Stimulated activated CD8-positive, alpha-beta memory T cell treated with anti-CD3 and anti-CD28 coated beads, Interleukin-7, amount 100 ng/mL, for 4 hours (primary cell): ENCODE measurements around the gene AURKAIP1.

ENCODE experiments used
- DNase-seq, 2 donors: peaks; one replicate each; pipeline ENCODE4 v3.0.0-alpha.2; 2020; ENCODE audit warnings: low read depth in 2 of 2

The AURKAIP1 gene

DNA sequence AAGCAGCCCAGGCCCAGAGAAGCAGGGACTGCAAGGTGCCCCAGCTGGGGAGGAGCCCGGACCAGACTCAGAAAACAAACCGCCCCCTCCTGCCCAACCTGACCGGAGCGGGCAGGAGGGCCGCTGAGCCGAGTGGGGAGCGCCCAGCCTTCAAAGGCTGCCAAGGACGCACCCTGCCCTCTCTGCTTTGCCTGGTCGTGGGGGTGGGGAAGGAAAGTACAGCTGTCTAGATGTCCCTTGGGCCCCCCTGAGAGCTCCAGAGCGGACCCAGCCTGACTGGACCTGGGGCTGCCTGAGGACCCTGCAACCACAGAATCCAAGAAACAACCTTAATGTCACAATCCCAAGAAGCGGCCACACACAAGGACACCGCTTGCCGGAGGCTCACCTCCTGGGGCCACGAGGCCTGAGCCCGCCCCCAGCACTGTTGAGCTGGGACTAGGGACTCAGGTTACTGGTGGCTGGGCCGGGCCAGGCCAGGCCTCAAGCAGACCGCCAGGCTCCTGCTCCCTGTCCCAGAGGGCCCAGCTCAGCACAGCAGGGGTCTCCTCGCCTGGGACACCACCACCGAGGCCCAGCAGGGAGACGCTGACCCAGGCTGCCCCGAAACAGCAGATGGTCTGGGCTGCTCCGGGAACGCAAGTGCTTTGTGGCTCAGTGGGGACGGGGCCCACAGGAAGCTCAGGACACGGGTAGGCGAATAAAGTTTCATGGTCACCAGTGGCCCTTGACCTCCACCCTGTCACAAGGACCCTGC lies 27.2 kb downstream of the AURKAIP1 start:
- no peak for DNase-seq

GRCh38 chr1:1347026-1347595 lies 27.9 kb downstream of the AURKAIP1 start:
- no peak for DNase-seq

DNA sequence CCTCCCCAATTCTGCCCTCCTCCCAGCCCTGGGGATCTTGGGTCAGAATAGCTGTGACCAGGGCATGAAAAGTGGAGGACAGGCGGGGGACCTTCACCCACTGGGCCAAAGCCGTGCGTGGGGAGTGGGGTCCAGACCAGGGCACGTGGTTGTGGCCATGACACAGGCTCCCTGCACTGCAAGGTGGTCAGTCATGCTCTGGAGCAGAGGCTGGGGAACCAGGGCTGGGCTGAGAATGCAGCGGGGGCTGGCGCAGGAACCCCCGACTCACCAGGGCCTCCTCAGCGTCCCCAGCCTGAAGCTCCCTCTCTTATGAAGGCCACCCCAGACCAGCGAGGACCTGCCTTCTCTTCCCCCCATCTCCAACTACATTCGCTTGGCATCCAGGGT lies 28.5 kb downstream of the AURKAIP1 start:
- no peak for DNase-seq

DNA sequence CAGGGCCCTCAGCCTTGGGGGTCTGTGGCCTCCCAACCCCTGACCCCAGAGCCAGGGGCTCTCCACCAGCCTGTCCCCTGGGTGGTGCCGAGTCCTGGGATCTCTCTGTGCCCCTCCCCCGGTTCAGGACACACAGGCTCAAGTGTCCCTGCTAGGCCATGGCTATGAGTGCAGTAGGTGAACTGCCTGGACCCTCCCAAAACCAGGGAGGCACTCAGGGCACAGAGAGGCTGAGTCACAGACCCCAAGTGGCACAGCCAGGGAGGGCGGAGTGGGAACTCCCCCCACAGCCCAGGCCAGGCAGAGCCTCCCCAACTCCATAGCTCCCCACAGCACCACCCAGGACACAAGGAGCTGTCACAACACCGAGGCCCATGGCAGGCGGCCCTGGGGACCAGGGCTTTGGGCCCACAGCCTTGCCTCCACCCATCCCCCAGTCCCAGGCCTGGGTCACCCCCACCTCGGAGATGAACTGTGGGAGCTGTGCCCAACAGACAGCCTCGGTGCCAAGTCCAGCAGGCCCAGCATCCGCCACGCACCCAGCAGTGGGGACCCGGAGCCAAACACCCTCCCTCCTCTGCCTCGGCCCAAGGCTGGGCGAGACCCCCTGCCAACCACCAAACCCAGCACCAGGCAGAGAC lies 29.0 kb downstream of the AURKAIP1 start:
- DNase-seq = no peak

- DNase-seq = no peak
These were observed 29.6 kb downstream of the AURKAIP1 start for GRCh38 chr1:1345384-1345783.

DNA sequence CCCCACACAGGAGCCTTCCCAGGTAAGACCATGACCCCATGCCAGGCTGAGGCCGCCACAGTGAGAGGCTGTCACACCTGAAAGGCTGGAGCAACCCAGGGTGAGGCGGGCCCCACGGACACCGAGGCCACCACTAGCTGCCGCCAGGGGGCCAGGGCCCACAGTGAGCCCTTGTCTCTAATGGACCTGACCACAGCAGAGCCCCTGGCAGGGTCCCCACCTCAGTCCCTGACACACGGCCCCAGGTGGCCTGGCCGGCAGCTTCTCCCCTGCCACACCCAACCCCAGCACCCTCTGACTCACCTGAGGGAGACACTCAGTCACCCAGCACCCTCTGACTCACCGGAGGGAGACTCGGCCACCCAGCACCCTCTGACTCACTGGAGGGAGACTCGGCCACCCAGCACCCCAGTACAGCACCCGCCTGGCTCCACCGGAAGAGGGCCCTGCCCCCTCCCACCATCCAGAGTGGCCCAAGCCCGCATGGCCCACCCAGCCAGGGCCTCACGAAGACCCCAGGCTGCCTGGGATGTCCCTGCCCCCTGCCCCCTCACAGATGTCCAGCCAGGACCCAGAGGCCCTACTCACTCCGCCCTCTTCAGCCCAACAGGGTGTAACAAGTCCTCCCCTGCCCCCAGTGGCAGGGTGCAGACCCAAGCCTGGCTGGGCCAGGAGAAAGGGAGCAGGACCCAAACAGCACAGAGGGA lies 30.2 kb downstream of the AURKAIP1 start:
- peak; percentile 23 to 57 for DNase-seq

DNA sequence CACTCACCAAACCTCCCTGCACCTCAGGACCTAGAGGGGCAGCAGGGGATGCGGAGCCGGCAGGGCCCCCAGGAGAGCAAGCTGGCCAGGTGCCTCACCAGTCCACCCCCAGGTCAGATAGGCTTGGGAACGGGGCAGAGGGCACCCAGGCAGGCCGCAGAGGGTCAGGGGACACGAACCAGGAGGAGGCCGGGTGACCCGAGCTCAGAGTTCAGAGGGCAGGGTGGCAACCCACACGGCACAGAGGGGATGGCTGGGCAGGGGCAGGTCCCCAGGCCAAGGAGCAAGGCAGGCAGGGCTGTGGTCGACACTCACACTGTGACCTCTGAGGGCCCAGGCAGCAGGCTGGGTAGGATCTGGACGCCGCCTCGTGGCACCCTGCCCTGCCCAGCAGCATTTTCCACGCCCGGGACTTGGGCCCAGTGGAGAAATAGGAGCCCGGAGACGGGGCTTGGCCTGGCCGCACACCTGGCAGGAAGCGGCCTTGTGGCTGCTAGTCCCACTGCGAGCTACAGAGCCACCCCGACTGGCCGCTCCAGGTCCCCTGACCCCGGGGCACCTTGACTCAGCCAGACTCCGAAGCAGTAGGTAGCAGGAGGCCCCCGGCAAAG lies 31.1 kb downstream of the AURKAIP1 start:
- DNase-seq = no peak

DNA sequence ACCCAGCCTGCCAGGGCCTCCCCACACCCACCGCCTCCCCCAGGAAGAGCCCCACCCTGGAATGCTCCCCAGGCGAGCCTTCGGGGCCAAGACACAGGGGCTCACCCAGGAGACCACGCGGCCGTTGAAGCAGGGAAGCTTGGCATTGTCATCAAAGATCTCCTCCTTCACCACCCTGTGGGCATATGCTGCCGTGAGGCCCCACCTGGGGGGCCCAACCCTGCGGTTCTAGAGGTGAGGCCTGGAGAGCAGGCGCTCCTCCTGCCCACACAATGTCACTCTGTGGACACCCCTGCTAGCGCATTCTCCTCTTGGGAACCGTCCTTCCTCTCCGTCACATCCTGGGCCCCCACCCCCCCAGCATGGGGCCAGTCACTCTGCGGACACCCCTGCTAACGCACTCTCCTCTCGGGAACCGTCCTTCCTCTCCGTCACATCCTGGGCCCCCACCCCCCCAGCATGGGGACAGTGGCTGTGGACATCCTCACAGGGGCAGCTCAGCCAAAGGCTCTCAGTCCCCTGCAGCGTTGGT lies 32.4 kb downstream of the AURKAIP1 start:
- no peak for DNase-seq

GRCh38 chr1:1342061-1342562 lies 32.9 kb downstream of the AURKAIP1 start:
- no peak for DNase-seq

DNA sequence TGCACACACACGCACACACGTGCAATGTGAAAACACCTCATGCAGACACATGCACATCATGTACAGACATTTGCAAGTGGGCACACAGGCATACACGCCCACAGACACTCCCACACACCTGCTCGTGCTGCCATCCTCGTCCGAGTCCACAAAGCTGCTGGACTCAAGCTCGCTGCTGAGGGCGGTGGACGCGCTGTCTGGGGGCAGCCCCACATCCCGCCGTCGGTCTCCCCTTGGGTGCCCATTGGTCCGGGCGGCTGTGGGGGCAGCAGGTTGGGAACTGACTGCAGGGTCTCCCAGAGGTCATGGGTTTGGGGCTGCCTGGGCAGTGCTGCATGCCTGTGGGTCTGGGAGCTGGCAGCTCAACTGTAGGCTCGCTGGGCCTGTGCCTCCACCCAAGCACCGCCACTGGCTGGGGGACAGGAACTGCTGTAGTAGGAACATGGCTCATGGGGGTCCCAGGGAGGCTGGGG lies 33.4 kb downstream of the AURKAIP1 start:
- DNase-seq = no peak

- no peak for DNase-seq
These were observed 34.0 kb downstream of the AURKAIP1 start for GRCh38 chr1:1340791-1341548.

GRCh38 chr1:1340185-1340584 lies 34.8 kb downstream of the AURKAIP1 start:
- no peak for DNase-seq

GRCh38 chr1:1338278-1338677 lies 36.7 kb downstream of the AURKAIP1 start:
- no peak for DNase-seq

- DNase-seq = no peak
These were observed 37.2 kb downstream of the AURKAIP1 start for GRCh38 chr1:1337793-1338147.

DNA sequence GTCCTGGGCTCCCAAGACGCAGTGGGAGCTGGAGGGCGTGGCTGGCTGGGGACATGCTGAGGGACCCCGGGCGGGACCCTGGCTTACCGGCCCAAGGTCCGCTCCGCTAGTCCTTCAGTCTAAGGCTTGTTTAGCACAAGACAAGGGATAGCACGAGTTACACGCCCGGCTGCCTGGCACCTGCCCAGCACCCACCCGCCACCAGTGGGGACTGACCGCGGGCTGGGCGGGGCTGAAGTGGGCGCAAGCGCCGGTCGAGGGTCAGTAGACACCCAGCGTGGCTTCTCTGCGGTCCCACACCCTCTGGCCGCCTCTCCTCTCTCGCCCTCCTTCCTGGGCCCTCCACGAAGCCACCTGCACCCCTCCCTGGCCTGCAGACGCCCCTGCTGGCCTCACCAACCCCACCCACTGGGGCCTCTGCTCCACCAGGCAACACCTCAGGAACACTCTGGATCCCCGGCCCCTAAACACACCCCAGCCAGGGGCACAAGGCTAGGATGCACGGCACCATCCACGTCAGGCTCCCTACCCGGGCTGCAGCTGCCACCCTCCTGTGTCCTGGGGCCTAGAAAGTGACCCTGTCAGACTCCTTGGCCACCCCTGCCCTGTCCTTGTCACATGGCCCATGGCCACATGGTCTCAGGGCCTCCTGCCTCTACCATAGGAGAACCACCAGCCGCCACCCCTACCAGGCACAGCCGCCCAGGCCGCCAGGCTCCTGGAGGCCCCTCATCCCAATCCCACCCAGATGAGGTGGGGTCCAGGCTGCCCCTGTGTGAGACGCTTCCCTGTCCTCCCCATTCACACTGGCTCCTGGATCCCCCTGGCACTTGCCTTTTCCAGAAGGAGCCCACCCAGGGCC lies 37.8 kb downstream of the AURKAIP1 start:
- no peak for DNase-seq

GRCh38 chr1:1336446-1336845 lies 38.6 kb downstream of the AURKAIP1 start:
- DNase-seq = no peak

DNA sequence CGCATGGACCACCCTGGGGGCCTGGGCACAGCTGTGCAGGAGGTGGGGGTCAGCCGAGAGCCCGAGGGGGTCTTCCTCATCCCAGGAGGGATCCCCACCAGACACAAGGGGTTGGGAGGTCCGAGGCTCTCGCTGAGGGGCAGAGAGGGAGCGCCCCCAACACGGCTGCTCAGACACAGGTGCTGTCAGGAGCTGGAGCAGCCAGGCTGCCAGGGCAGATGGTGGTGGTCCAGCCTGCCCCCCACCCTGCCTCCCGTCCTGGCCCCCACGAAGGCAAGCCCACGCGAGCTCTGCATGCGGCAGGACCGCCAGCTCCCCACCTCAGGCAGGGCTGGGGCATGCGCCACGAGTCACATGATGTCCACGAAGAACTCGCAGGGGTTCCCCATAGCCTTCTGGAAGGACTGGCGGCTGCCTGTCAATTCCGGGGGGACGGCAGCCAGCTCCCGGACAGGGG lies 39.2 kb downstream of the AURKAIP1 start:
- no peak for DNase-seq

DNA sequence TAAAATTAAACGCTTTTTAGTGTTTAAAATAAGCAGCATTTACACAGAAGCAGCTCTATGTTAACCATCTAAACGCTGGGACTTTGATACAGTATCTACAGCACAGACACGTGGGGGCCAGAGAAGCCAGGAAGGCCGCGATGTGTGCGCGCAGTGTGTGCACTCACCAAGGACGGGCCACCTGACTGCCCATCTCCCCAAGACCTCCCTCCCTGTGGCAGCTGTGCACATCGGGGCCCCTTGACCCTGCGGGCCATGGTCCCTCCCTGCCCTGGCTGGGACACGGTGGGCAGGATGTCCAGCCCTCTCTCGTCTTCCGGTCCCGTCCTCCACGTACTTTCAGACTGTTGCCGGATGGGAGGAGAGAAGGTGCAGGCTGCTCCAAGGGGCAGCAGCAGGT lies 39.7 kb downstream of the AURKAIP1 start:
- DNase-seq = no peak

DNA sequence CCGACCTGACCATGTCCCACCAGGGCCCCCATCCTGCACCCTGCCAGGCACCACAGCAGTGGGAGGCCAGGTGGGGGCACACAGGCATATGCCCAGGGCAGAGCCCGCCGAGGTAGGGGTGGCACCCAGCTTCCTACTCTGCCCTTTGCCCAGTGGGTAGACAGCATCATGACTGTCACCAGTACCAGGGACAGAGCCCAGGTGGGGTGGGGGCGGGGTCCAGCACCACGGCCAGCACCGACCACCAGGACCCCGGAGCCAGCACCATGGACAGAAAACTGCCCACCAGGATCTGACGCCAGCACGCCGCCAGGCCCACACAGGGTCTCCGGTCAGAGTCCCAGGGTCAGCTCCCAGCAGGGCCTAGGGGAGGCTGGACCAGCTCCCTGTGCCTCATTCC lies 40.2 kb downstream of the AURKAIP1 start:
- no peak for DNase-seq
